HepG2 (cell line): ENCODE measurements around the gene TCF7L2. TPM values are rescaled to one million over a fixed set of nuclear protein-coding genes. Genes with fewer than 3 reads are reported as not detected.

Experiments
- ADNP ChIP-seq: sonication (generic); formaldehyde crosslinking; IDR thresholded peaks from 2 replicates; pipeline ENCODE4 v1.4.0; 2020; ENCODE audit warnings: missing genetic modification reagents
- ARID3A ChIP-seq: IDR thresholded peaks from 2 replicates; pipeline ENCODE4 v1.6.1; 2012; ENCODE audit warnings: low read depth, low read length, improper control_type of control experiment
- CEBPB ChIP-seq: IDR thresholded peaks from 2 replicates; pipeline ENCODE4 v1.6.1; 2011; ENCODE audit warnings: low read depth, low read length, improper control_type of control experiment, borderline replicate concordance
- FOSL2 ChIP-seq: sonication (generic); formaldehyde crosslinking; IDR thresholded peaks from 2 replicates; pipeline ENCODE4 v1.4.0; 2020; ENCODE audit warnings: missing genetic modification reagents
- HNRNPLL ChIP-seq: fragments of 200-400 bp; formaldehyde crosslinking; IDR thresholded peaks from 2 replicates; pipeline ENCODE4 v1.6.1; 2017; ENCODE audit warnings: mild to moderate bottlenecking, low read depth, low read length; ENCODE audit not compliant: poor library complexity, severe bottlenecking
- MYC ChIP-seq: sonication (generic); formaldehyde crosslinking; IDR thresholded peaks from 2 replicates; pipeline ENCODE4 v1.9.0; 2021; ENCODE audit warnings: missing genetic modification reagents, borderline replicate concordance
- NR1H2 ChIP-seq: sonication (generic); formaldehyde crosslinking; IDR thresholded peaks from 2 replicates; pipeline ENCODE4 v1.8.1; 2022; ENCODE audit warnings: low read depth, missing genetic modification reagents, borderline replicate concordance
- RBM39 ChIP-seq: fragments of 200-400 bp; formaldehyde crosslinking; IDR thresholded peaks from one replicate; pipeline ENCODE4 v1.6.1; 2018; ENCODE audit warnings: antibody characterized with exemption, mild to moderate bottlenecking, low read depth, low read length; ENCODE audit not compliant: poor library complexity, severe bottlenecking
- RORA ChIP-seq: sonication (generic); formaldehyde crosslinking; IDR thresholded peaks from 2 replicates; pipeline ENCODE4 v1.5.0; 2020; ENCODE audit warnings: mild to moderate bottlenecking, missing genetic modification reagents, moderate library complexity
- TFE3 ChIP-seq: IDR thresholded peaks from 2 replicates; pipeline ENCODE4 v1.6.1; 2016
- TRAFD1 ChIP-seq: sonication (generic); formaldehyde crosslinking; IDR thresholded peaks from 2 replicates; pipeline ENCODE4 v1.5.1; 2020; ENCODE audit warnings: missing genetic modification reagents, mild to moderate bottlenecking, borderline replicate concordance
- ZBTB14 ChIP-seq: sonication (generic); formaldehyde crosslinking; IDR thresholded peaks from 2 replicates; pipeline ENCODE4 v1.4.0; 2020; ENCODE audit warnings: missing genetic modification reagents
- ZNF124 ChIP-seq: sonication (generic); formaldehyde crosslinking; IDR thresholded peaks from 2 replicates; pipeline ENCODE4 v1.4.0; 2020; ENCODE audit warnings: missing genetic modification reagents
- ZNF234 ChIP-seq: sonication (generic); formaldehyde crosslinking; conservative IDR thresholded peaks from 2 replicates; pipeline ENCODE4 v1.5.1; 2020; ENCODE audit warnings: mild to moderate bottlenecking, missing genetic modification reagents
- polyA plus RNA-seq, 8 experiments: library from polyadenylated mRNA; depleted of rRNA in 3 of 8; stranded (reverse) in 7 of 8; unstranded in 1 of 8; fragments of >200 nt; fragmentation: Illumina TruSeq in 4 of 8; extraction: Trizol in 4 of 8; gene quantifications; 2 replicates each; pipeline versions ENCODE4 v1.2.1 to v1.2.3, GENCODE V29; 2011 to 2016; ENCODE audit warnings: low read depth in 4 of 8, missing spikeins in 1 of 8, mixed read lengths in 1 of 8; ENCODE audit not compliant: insufficient read depth in 1 of 8
- total RNA-seq, 5 experiments: library from RNA; depleted of rRNA; stranded (reverse); fragments of >200 nt; fragmentation: Illumina TruSeq; extraction: Trizol; gene quantifications; 2 replicates each; pipeline ENCODE4 v1.2.3, GENCODE V29; 2016; ENCODE audit warnings: low read depth in 1 of 5
- TF ChIP-seq, protein P1 (sequence below): sonication (generic); formaldehyde crosslinking; IDR thresholded peaks from 2 replicates; pipeline ENCODE4 v1.8.0; 2022; ENCODE audit warnings: mild to moderate bottlenecking, missing genetic modification reagents; ENCODE audit not compliant: insufficient replicate concordance
- TF ChIP-seq, protein P2 (sequence below): sonication (generic); formaldehyde crosslinking; IDR thresholded peaks from 2 replicates; pipeline ENCODE4 v1.8.1; 2023; ENCODE audit warnings: mild to moderate bottlenecking, missing genetic modification reagents, borderline replicate concordance
- TF ChIP-seq, protein P3 (sequence below): sonication (generic); formaldehyde crosslinking; IDR thresholded peaks from 2 replicates; pipeline ENCODE4 v1.5.0; 2020; ENCODE audit warnings: missing genetic modification reagents
- TF ChIP-seq, protein P4 (sequence below): IDR thresholded peaks from 2 replicates; pipeline ENCODE4 v1.6.1; 2016; ENCODE audit warnings: missing compliant biosample characterization, missing genetic modification reagents, borderline replicate concordance

Gene TCF7L2
- total and polyA plus RNA-seq, 2 of the 13 experiments (the other 11 are each of a cell fraction or from before 2014, with no cell fraction given): 3.9 to 13.7 TPM

GRCh38 chr10:113004069-113004618 lies 54.1 kb downstream of the TCF7L2 start (continued):
- TF ChIP-seq TRAFD1 (CRISPR knock-in tag): no peak
- TF ChIP-seq ZBTB14 (CRISPR knock-in tag): no peak
- TF ChIP-seq, protein P1, sequence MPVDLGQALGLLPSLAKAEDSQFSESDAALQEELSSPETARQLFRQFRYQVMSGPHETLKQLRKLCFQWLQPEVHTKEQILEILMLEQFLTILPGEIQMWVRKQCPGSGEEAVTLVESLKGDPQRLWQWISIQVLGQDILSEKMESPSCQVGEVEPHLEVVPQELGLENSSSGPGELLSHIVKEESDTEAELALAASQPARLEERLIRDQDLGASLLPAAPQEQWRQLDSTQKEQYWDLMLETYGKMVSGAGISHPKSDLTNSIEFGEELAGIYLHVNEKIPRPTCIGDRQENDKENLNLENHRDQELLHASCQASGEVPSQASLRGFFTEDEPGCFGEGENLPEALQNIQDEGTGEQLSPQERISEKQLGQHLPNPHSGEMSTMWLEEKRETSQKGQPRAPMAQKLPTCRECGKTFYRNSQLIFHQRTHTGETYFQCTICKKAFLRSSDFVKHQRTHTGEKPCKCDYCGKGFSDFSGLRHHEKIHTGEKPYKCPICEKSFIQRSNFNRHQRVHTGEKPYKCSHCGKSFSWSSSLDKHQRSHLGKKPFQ (CRISPR knock-in tag): no peak
- no peak for TF ChIP-seq ZNF124 (CRISPR knock-in tag)
- no peak for TF ChIP-seq CEBPB
- TF ChIP-seq ZNF234 (CRISPR knock-in tag): no peak
- TF ChIP-seq, protein P2, sequence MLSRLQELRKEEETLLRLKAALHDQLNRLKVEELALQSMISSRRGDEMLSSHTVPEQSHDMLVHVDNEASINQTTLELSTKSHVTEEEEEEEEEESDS (CRISPR knock-in tag): no peak
- TF ChIP-seq, protein P3, sequence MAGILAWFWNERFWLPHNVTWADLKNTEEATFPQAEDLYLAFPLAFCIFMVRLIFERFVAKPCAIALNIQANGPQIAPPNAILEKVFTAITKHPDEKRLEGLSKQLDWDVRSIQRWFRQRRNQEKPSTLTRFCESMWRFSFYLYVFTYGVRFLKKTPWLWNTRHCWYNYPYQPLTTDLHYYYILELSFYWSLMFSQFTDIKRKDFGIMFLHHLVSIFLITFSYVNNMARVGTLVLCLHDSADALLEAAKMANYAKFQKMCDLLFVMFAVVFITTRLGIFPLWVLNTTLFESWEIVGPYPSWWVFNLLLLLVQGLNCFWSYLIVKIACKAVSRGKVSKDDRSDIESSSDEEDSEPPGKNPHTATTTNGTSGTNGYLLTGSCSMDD (CRISPR knock-in tag): no peak
- 0 out of 2 replicates have a peak, but pooled peaks have one; percentile 43 for TF ChIP-seq FOSL2 (CRISPR knock-in tag)
- no peak for TF ChIP-seq HNRNPLL
- TF ChIP-seq MYC (CRISPR knock-in tag): no peak
- TF ChIP-seq, protein P4, sequence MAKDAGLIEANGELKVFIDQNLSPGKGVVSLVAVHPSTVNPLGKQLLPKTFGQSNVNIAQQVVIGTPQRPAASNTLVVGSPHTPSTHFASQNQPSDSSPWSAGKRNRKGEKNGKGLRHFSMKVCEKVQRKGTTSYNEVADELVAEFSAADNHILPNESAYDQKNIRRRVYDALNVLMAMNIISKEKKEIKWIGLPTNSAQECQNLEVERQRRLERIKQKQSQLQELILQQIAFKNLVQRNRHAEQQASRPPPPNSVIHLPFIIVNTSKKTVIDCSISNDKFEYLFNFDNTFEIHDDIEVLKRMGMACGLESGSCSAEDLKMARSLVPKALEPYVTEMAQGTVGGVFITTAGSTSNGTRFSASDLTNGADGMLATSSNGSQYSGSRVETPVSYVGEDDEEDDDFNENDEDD (CRISPR knock-in tag): peak; percentile 57; the same call in 1 of the 2 replicates
- TF ChIP-seq RORA: no peak
- no peak for TF ChIP-seq ARID3A
- TF ChIP-seq ADNP: no peak
- TF ChIP-seq RBM39: no peak
- no peak for TF ChIP-seq NR1H2 (CRISPR knock-in tag)
- TF ChIP-seq TFE3 (CRISPR knock-in tag): no peak
